Dermis microvascular lymphatic vessel endothelial cell (primary cell): Measurements from ENCODE around the gene GBX2. TPM values are rescaled to one million over a fixed set of nuclear protein-coding genes. Genes with fewer than 3 reads are reported as not detected.
A peak's percentile ranks its signal among the peaks of the same experiment; 100 is the strongest.
"Not testable (repeated sequence)": the region's sequence is repeated elsewhere in the genome, so short reads cannot be mapped to it uniquely, and the experiment has no call there.

ENCODE experiments used
- DNase-seq, 2 donors: peaks; one replicate each; pipeline versions ENCODE4 v3.0.0 to v3.0.0-alpha.2; 2010; ENCODE audit warnings: low read depth in 2 of 2
- total RNA-seq: library from RNA; depleted of rRNA; stranded (reverse); fragments of >200 nt; gene quantifications from 2 replicates; pipeline ENCODE4 v1.2.1, GENCODE V29; 2014

GBX2 gene
- total RNA-seq, 1 donor from 2014 or later = 0.90 TPM

DNA sequence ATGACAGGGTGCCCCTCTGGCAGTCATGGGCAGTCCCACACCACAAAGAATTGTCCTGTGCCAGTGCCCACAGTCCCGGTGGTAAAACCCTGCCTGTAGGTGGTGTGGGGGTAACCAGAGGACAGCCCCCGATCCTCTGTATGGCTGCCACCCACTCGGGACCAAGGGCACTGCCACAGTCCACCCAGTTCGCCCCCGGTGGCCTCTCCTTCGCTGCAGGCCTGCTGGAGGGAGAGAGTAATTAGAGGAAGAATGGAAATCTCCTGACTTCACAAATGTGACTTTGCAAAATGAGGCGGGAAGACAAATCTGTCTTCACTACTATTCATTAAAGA, 11.4 kb downstream of the GBX2 start:
- no peak for DNase-seq

DNA sequence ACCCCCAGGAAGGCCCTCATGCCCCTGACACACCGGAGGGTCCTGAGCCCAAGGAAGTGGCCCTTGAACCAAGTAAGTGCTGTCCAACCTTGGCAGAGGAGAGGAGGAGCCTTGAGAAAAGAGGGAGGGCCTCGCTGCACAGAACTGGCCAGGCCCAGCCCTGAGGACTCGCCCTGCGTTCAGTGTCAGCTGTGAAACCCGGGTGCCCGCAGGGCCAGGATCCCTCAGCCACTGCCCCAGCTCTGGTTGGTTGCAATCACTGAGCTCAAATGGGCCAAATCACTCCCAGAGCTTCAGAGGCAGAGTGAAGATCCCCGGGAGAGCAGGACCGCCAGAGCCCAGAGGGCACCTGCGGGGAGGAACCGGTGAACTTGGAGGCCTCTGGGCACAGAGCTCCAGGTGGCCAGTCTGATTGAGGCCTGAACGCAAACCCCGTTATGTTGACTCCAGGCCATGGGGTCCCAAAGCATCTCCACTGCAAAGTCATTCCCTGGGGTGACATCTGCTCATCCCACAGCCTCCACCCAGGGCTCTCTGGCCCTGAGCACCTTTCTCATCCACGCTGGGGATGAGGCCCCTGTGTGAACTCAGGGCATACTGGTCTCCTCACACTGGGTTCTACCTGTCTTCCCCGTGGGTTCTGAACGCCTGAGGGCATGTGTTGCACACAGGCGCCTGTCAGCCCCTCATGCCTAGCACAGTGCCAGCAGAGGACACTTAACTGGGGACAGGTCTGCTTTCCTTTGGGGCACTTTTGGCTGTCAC, 11.9 kb downstream of the GBX2 start:
- DNase-seq = no peak

DNA sequence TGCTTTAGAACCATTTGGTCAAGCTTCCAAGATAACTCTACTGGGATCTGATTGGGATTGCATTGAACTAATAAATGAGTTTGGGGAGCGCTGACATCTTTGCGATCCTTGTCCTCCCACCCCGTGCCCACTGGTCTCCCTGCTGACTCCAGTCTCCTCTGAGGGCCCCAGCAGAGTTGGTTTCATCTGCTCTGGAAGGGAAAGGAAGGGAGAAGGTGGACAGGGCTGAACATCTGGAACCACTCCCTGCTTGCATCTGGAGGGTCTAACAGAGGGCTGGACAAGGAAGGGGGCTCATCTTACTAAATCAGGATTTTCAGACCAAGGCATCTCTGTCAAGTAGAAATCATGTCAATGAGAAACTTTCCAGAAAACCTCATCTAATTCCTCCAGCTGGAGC, 12.8 kb downstream of the GBX2 start:
- DNase-seq = no peak

- DNase-seq = no peak
Observed at GRCh38 chr2:236146436-236146835, 21.8 kb downstream of the GBX2 start.

DNA sequence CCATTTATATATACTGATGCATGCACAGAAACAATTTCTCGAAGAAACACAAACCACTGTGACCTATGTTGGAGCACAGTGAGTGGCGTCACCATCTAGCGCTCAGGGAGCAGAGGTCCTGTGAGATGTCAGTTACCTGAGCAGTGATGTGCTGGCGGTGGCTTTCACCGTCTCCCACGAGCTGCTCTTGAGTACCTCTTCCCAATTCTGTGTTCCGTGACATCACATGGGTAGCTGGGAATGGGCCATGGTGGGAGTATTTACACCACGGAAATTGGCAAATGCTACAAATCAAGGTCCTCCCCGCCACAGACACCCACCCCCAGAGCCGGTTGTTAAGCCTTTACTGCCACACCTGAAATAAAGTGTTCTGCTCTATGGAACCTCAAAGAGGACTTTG, 24.4 kb downstream of the GBX2 start:
- no peak for DNase-seq

- DNase-seq = not testable (repeated sequence)
Observed at GRCh38 chr2:236141616-236142015, 26.6 kb downstream of the GBX2 start.

DNA sequence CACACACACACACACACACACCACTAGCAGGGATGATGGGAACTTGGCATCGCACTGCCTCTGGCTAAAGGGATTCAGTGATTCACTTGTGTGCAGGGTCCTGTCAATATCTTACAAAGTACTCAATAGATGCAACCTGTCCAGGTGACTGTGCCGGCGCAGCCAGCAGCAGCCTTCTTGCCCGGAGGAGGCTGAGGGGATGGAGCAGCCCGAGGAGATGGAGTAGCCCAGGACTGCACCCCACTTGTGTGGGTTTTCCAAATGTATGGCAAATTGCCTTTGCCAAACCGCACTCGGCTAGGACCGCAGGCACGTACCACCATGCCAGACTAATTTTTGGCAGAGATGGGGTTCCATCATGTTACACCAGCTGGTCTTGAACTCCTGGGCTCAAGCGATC, 31.1 kb downstream of the GBX2 start:
- DNase-seq = no peak

DNA sequence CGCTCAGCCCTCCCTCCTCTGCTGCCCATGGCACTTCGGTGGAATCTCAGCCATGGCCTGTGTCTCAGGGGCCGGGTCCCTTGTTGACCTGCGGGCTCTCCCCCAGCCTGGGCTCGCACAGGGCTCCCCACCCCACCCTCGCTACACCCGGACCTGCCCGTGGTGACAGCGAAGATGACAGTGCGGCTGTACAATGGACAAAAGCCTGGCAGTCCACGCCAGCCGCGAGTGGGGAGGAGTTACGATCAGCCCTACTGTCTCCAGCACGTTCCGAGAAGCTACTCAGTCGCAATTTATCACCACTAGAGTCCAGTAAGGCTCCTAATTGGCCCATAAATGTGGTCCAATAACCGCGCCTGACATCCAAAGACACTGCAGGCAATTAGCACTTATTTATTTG, 31.6 kb downstream of the GBX2 start:
- DNase-seq = no peak

DNA sequence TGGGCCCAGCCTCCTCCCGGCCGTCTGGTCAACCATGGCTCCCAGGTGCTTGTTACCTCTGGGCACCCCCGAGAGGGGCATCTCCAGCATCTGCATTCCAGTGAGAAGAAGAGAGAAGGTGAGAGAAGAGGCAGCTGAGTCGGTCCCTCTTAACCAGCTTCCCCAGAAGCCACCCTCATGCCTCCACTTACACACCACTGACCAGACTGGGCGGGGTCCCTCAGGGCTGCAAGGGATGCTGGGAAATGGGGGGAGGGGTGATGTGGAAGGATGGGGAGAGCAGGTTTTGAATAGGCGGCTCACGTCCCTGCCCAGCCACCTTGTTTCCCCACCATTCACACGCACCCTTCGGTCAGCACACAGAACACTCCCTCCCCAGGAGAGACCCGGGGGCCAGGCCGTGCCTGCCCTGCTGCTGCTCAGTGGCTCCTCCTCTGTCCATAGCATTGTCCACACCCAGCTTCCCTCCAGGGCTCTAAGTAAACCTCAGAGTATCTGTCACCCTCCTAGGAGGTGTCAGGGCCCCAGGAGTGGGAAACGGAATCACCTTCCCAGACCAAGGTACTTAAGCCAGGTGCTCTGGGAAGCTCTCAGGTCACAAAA, 34.7 kb downstream of the GBX2 start:
- no peak for DNase-seq

DNA sequence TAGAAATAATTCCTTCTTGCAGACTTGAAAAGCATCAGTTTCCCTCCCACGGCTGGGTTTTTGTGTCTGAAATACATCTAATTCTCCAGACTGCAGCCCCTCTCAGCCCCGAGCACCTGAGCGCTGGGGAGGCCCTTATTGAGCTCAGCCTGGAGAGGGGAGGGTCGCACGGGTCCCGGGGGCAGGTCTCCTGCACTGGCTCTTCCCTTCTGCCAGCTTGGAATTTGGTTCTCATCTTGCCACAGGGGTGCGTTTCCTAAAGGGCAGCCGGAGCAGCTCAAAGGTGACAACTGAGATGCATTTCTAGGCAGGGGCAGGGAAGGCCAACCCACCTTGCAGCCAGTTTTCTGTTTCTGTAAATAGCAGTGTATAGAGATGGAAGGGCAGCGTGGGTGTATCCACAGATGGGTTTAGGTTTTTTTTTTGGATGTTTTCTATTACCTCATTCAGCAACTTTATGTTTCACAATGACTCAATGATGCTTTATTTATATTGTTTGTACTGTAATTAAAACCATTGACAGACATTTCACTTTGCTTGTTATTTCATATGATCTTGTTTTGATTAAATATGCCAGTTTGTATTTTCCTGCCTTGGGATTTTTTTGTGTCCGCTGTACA, 37.0 kb downstream of the GBX2 start:
- DNase-seq = no peak

- DNase-seq = no peak
Observed at GRCh38 chr2:236130349-236130998, 37.7 kb downstream of the GBX2 start.

DNA sequence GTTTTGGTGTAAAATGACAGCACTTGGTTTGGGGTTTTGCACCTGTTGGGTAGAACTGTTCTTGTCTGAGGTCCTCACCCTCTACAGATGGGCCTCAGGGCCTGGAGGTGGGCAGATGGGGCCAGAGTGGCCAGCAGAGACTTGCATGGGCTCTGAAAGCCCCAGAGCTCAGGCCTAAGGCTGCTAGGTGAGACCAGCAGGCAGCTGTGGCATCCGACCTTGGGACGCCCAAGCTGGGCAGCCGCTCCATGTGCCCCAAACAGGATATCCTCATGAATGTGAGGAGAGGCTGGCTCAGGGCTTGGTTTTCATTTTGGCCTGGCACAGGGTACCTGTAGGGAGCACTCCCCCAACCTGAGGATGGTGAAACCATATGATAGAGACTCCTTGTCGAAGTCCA, 38.3 kb downstream of the GBX2 start:
- no peak for DNase-seq

- DNase-seq = no peak
Observed at GRCh38 chr2:236128321-236128720, 39.9 kb downstream of the GBX2 start.

GRCh38 chr2:236127010-236127409, 41.2 kb downstream of the GBX2 start:
- DNase-seq = no peak

GRCh38 chr2:236125541-236125940, 42.6 kb downstream of the GBX2 start:
- DNase-seq = no peak

- no peak for DNase-seq
Observed at GRCh38 chr2:236124182-236124893, 43.8 kb downstream of the GBX2 start.

DNA sequence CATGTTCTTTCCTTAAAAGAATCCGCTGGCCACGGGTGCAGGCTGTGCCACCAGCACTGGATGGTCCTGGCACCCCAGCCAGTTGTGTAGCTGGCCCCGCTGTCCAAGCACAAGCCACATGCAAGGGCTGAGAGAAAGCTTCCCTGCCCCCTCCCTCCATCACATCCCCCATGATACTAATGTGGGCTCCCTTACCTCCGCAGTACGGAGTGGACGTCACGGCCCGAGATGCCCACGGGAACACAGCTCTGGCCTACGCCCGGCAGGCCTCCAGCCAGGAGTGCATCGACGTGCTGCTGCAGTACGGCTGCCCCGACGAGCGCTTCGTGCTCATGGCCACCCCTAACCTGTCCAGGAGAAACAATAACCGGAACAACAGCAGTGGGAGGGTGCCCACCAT, 44.5 kb downstream of the GBX2 start:
- no peak for DNase-seq

DNA sequence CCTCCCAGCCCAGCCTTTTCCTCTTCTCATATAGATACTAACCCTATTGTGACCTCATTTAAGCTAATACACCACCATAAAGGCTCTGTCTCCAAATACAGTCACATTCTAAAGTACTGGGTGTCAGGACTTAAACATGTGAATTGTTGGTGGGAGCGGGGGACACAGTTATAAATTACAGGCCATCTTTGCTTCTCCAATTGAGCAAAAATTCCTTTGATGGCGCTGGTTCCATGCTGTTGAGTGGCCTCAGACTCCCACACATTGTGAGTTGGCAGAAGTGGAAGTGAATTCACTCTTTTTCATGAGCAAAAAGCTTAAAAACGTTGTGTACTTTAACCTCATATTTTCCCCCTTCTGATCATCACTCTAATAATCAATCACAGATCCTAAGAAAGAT, 46.0 kb downstream of the GBX2 start:
- DNase-seq = no peak

GRCh38 chr2:236121546-236121945, 46.6 kb downstream of the GBX2 start:
- DNase-seq = no peak

DNA sequence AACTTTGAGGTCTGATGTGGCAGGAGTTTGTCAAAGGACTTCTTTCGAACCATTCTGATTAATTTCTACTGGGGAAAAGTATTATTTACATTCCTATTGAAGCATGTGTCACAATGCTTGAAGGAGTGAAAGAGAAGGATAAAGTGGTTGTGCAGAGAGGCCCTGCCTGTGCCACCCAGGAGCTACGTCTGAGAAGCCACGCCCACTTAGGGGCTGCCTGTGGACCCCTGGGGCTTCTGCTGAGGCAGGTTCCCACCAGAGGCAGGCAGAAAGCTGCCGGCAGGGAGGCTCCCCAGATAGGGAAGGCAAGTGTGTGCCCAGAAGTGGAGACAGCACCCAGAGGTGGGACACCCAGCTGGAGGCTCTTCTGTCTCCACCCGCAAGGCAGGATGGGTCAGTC, 47.4 kb downstream of the GBX2 start:
- DNase-seq = no peak

GRCh38 chr2:236120141-236120601, 48.0 kb downstream of the GBX2 start:
- peak in 1 of 2 donors; percentile 7 for DNase-seq

DNA sequence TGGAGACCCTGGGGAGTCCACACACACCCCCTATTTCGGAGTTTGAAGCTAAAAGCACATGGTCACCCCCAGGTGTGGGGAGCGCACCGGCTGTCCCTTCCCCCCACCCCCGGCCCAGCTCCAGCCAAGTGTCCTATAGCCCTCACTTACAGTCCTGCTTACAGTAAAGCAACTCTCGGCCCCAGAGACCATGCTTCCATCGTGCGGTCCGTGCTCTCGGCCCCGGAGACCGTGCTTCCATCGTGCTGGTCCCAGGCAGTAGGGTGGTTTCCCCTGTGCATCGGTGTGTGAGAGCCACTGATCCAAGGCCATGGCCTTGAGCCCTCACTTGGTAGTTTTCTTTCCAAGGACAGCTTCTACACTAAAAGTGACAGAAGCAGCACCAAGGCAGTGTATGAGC, 48.7 kb downstream of the GBX2 start:
- DNase-seq = no peak
